ENCODE measurements around the gene ZSCAN18.
"Not testable (repeated sequence)": the region's sequence is repeated elsewhere in the genome, so short reads cannot be mapped to it uniquely, and the experiment has no call there.

Gene ZSCAN18

GRCh38 chr19:58097781-58098681 is at the start of gene ZSCAN18:
Gene ZSCAN18 (minus strand): TSS chr19:58098231. CDS start chr19:58090267, 7,964 bp downstream.
- DNase-seq (ENCODE audit: low read depth in 2 of 2) = peak; percentile 94

- DNase-seq (ENCODE audit: low read depth in 2 of 2) = not testable (repeated sequence)
Measured at GRCh38 chr19:58147475-58147874, 49.4 kb upstream of the ZSCAN18 start.

GRCh38 chr19:58145849-58146248 is 47.8 kb upstream of the ZSCAN18 start:
- no peak for DNase-seq (ENCODE audit: low read depth in 2 of 2)

GRCh38 chr19:58134244-58134643 is 36.2 kb upstream of the ZSCAN18 start:
- no peak for DNase-seq (ENCODE audit: low read depth in 2 of 2)

GRCh38 chr19:58129284-58129683 is 31.3 kb upstream of the ZSCAN18 start:
- DNase-seq (ENCODE audit: low read depth in 2 of 2) = no peak

GRCh38 chr19:58128041-58128685 is 30.1 kb upstream of the ZSCAN18 start:
- DNase-seq (ENCODE audit: low read depth in 2 of 2) = no peak

- no peak for DNase-seq (ENCODE audit: low read depth in 2 of 2)
Measured at GRCh38 chr19:58123354-58123753, 25.3 kb upstream of the ZSCAN18 start.

GRCh38 chr19:58118979-58119733 is 21.1 kb upstream of the ZSCAN18 start:
- DNase-seq (ENCODE audit: low read depth in 2 of 2) = no peak

- no peak for DNase-seq (ENCODE audit: low read depth in 2 of 2)
Measured at GRCh38 chr19:58117841-58118575, 20.0 kb upstream of the ZSCAN18 start.

- no peak for DNase-seq (ENCODE audit: low read depth in 2 of 2)
Measured at GRCh38 chr19:58108546-58108817, 10.5 kb upstream of the ZSCAN18 start.

GRCh38 chr19:58107778-58108545 is 9.9 kb upstream of the ZSCAN18 start:
- DNase-seq (ENCODE audit: low read depth in 2 of 2) = no peak

- no peak for DNase-seq (ENCODE audit: low read depth in 2 of 2)
Measured at GRCh38 chr19:58098682-58098998, 609 bp upstream of the ZSCAN18 start.

GRCh38 chr19:58097349-58097748 is 682 bp downstream of the ZSCAN18 start:
- no peak for DNase-seq (ENCODE audit: low read depth in 2 of 2)

GRCh38 chr19:58096884-58097283 is 1.1 kb downstream of the ZSCAN18 start:
- DNase-seq (ENCODE audit: low read depth in 2 of 2) = no peak

- no peak for DNase-seq (ENCODE audit: low read depth in 2 of 2)
Measured at GRCh38 chr19:58095328-58095727, 2.7 kb downstream of the ZSCAN18 start.

GRCh38 chr19:58093071-58093470 is 5.0 kb downstream of the ZSCAN18 start:
- no peak for DNase-seq (ENCODE audit: low read depth in 2 of 2)

GRCh38 chr19:58091251-58091995 is 6.6 kb downstream of the ZSCAN18 start:
- no peak for DNase-seq (ENCODE audit: low read depth in 2 of 2)

- DNase-seq (ENCODE audit: low read depth in 2 of 2) = no peak
Measured at GRCh38 chr19:58089846-58090245, 8.2 kb downstream of the ZSCAN18 start.

- DNase-seq (ENCODE audit: low read depth in 2 of 2) = no peak
Measured at GRCh38 chr19:58088521-58089052, 9.4 kb downstream of the ZSCAN18 start.
